Lower leg skin (tissue), 4 donors: ENCODE results near the gene WNT7B. TPM values are rescaled to one million over a fixed set of nuclear protein-coding genes. Genes with fewer than 3 reads are reported as not detected.

Experiments
- DNase-seq, 2 donors: peaks; one replicate each; pipeline ENCODE4 v3.0.0-alpha.2; 2019; ENCODE audit warnings: low spot score in 2 of 2
- H3K4me3 ChIP-seq: fragments of 200-600 bp; sonication (generic); 2 replicates; pipeline ENCODE4 v1.5.1; 2017; ENCODE audit warnings: mild to moderate bottlenecking, low read depth; ENCODE audit not compliant: poor library complexity, severe bottlenecking
- POLR2A ChIP-seq, 2 donors: fragments of 450-650 bp; IDR thresholded peaks; one replicate each; pipeline ENCODE4 v1.6.1; 2016 to 2017; ENCODE audit warnings: antibody characterized with exemption in 2 of 2, mild to moderate bottlenecking in 1 of 2, moderate library complexity in 1 of 2
- WGBS, 2 donors: methylation state at CpG; one replicate each; pipeline ENCODE4 v1.1.5; 2018; 5-methylcytosine and 5-hydroxymethylcytosine counted together
- intact Hi-C: fragments of 100-400 bp; cut with DNase I; formaldehyde crosslinking; loops from one replicate; pipeline ENCODE4 v1.15.0; 2023; ENCODE audit warnings: low total_unique reads
- total RNA-seq, 4 donors: library from RNA; depleted of rRNA; stranded (reverse); fragments of >200 nt; gene quantifications; one replicate each; pipeline ENCODE4 v1.1.0, GENCODE V29; 2016
- TF ChIP-seq, protein P1 (sequence below), 3 donors: fragments of 450-650 bp; IDR thresholded peaks; one replicate each; pipeline ENCODE4 v1.5.1; 2016; ENCODE audit warnings: antibody characterized with exemption in 3 of 3, mild to moderate bottlenecking in 3 of 3, moderate library complexity in 2 of 3

The WNT7B gene
- total RNA-seq, 4 donors from 2014 or later, result 26.4 to 39.9 (median 33.9) TPM

DNA sequence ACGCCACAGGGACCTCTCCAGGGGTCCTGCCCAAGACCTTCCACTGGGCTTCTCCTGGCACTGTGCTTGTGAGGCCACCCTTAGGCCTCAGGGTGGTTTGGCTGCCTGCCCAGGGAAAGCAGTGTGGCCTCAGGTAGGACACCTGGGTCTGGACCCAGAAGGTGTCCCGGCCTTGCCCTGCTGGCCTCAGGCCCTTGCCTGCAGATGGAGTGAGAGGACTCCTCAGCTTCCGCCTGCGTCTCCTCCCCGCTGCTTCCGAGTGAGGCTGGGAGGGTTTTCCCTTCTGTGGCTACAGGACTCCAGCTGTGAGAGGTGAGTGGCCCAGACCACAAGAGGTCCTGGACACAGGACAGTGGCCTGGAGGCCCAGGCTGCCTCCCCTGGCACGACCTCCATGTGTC lies 60.4 kb downstream of the WNT7B start:
- no peak overlapping the region for H3K4me3 ChIP-seq
- WGBS, 2 donors, result 68 to 73% methylated on average over 6 of the region's 7 CpGs
- intact Hi-C loops, result no loop called here
- DNase-seq, result no peak
- TF ChIP-seq POLR2A (IDR thresholded peaks at IDR 0.05), result no peak
- TF ChIP-seq, protein P1, sequence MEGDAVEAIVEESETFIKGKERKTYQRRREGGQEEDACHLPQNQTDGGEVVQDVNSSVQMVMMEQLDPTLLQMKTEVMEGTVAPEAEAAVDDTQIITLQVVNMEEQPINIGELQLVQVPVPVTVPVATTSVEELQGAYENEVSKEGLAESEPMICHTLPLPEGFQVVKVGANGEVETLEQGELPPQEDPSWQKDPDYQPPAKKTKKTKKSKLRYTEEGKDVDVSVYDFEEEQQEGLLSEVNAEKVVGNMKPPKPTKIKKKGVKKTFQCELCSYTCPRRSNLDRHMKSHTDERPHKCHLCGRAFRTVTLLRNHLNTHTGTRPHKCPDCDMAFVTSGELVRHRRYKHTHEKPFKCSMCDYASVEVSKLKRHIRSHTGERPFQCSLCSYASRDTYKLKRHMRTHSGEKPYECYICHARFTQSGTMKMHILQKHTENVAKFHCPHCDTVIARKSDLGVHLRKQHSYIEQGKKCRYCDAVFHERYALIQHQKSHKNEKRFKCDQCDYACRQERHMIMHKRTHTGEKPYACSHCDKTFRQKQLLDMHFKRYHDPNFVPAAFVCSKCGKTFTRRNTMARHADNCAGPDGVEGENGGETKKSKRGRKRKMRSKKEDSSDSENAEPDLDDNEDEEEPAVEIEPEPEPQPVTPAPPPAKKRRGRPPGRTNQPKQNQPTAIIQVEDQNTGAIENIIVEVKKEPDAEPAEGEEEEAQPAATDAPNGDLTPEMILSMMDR (IDR thresholded peaks at IDR 0.05), result no peak

DNA sequence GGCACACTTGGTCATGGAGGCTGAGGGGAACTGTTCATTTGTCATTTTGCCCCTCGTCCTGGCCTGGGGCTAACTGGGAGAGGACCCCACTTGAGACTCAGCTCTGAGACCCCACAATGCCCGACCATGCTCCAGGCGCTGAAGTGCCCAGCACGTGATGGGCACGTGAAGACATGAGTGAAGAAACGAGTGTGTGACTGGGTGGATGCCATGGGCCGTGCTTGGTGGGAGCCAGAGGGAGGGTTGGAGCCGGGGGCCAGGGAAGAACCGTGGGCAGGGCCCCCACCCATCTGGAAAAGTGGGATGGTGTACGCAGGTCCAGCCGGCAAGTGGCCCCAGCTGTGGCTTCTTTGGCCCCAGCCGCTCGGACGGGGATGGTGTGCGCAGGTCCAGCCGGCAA lies 61.1 kb downstream of the WNT7B start:
- intact Hi-C loops, result no loop called here
- TF ChIP-seq POLR2A (IDR thresholded peaks at IDR 0.05), result no peak
- TF ChIP-seq, protein P1 (IDR thresholded peaks at IDR 0.05), result no peak
- no peak overlapping the region for H3K4me3 ChIP-seq
- DNase-seq, result no peak
- WGBS, 2 donors, result 87 to 91% methylated on average over 16 of the region's 16 CpGs

DNA sequence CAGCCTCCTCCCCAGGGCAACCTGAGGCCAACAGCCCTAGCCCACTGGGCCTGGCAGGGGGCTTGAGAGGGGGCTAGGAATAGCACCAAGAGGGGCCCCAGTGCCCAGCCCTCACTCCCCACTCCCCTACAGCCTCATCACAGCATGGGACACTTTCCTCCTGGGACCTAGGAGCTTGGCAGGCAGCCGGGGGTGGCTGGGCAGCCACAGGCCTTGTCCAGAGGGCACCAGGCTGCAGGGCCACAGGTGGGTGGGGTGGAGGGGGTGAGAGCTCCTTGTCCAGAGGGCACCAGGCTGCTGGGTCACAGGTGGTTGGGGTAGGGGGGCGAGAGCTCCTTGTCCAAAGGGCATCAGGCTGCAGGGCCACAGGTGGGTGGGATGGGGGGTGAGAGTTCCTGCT lies 61.8 kb downstream of the WNT7B start:
- 84 to 100% methylated on average over 2 of the region's 2 CpGs for WGBS, 2 donors
- intact Hi-C loops, result no loop called here
- no peak for DNase-seq

DNA sequence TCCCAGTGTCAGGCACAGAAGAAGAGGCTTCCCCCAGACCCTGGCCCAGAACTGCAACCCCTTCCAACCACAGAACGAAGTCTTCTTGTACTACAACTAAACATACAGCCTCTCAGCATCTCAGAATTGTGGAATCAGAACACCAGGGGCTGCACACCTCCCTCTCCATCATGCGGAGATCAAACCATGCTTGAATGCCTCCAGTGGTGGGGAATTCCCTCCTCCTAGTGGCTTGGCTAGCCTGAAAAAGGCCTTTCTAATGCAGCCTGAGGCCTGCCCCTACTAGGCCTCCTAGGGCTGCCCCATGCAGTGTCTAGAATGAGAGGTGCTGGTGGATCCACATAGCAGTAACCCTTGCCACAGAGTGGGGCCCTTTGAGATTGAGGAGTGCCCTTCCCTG lies 62.7 kb downstream of the WNT7B start:
- no peak overlapping the region for H3K4me3 ChIP-seq
- DNase-seq, result no peak
- TF ChIP-seq, protein P1 (IDR thresholded peaks at IDR 0.05), result no peak
- TF ChIP-seq POLR2A (IDR thresholded peaks at IDR 0.05), result no peak
- 94 to 100% methylated on average over 2 of the region's 2 CpGs for WGBS, 2 donors
- intact Hi-C loops, result no loop called here

More for the DNA sequence above, 61.8 kb downstream of the WNT7B start:
- TF ChIP-seq POLR2A (IDR thresholded peaks at IDR 0.05), result no peak
- TF ChIP-seq, protein P1 (IDR thresholded peaks at IDR 0.05), result no peak
- no peak overlapping the region for H3K4me3 ChIP-seq

DNA sequence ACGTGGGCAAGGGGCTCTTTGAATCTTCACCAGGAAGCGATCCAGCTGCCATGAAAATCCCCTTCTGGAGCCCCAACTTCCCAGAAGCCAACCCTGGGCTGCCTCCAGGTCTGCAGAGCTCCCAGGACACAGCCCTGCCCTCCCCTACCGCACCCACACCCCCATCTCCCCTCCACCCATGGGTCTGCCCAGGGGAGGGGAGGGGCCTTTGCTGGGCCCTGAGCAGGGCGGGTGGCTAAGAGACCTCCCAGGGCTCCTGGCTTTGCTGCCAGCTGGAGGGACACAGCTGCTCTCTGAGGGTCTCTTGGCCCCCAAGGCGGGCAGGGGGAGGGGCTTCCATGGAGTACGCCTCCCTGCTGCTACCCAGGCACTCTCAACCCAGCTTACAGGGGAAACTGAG lies 64.1 kb downstream of the WNT7B start:
- DNase-seq, result no peak
- WGBS, 2 donors, result 55 to 66% methylated on average over 2 to 5 of the region's 6 CpGs
- H3K4me3 ChIP-seq, result no peak overlapping the region
- intact Hi-C loops, result no loop called here
- TF ChIP-seq, protein P1 (IDR thresholded peaks at IDR 0.05), result no peak
- TF ChIP-seq POLR2A (IDR thresholded peaks at IDR 0.05), result no peak

DNA sequence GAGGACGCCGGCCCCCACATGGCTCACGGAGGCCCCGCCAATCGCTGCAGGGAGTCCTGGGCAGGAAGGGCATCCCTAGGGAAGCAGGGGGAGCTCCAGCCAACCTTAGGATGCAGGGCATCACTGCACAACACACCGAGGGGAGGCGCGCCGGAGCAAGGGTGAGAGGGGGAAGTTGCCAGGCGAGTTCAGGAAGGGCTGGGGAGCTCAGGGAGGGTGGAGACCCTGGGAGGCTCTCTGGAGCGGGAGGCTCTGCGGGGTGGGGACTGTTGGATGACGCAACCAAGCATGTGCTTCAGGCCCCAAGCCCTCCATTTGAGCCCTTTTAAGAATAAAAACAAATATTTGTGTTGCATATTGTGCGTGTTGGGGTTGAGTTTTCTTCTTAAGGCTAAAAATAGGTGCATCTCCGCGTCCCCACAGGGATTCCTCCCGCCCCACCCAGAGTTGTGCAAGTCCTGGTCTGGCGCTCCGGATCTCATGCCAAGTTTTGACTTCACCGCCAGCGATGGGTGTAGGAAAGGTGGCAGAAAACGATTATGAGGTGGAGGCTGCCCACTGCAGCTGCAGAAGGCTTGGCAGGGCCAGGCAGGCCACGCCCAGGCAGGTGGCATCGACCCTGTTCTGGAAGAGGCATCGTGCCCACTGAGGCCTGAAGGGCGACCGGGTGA lies 65.2 kb downstream of the WNT7B start:
- intact Hi-C loops, result no loop called here
- H3K4me3 ChIP-seq, result no peak overlapping the region
- no peak for TF ChIP-seq POLR2A (IDR thresholded peaks at IDR 0.05)
- TF ChIP-seq, protein P1 (IDR thresholded peaks at IDR 0.05), result no peak
- DNase-seq, result peak; percentile 79 to 94
- WGBS, 2 donors, result 32 to 42% methylated on average over 22 to 27 of the region's 27 CpGs
